Natural killer cell (primary cell): ENCODE results near the gene ELF5. TPM values are rescaled to one million over a fixed set of nuclear protein-coding genes. Genes with fewer than 3 reads are reported as not detected.

ENCODE experiments used
- ATAC-seq, 3 donors: fragments of 150-1000 bp in 2 of 3; fragments of 200-7000 bp in 1 of 3; cut with Tn5 transposase; 1 replicate in 1 of 3; 2 replicates in 2 of 3; pipeline ENCODE4 v1.10.0; 2021; ENCODE audit warnings: mild to moderate bottlenecking in 2 of 3, moderate library complexity in 2 of 3
- DNase-seq, 2 donors: peaks; one replicate each; pipeline versions ENCODE4 v3.0.0 to v3.0.0-alpha.2; 2013 to 2021; ENCODE audit warnings: mixed read lengths in 1 of 2
- H3K27ac ChIP-seq: one replicate; pipeline ENCODE4 v1.5.1; 2013; ENCODE audit warnings: mild to moderate bottlenecking, low read length
- H3K27me3 ChIP-seq: one replicate; pipeline ENCODE4 v1.6.1; 2013; ENCODE audit warnings: low read length; ENCODE audit not compliant: control insufficient read depth, insufficient read depth
- H3K36me3 ChIP-seq: one replicate; pipeline ENCODE4 v1.6.1; 2013; ENCODE audit warnings: low read length; ENCODE audit not compliant: control insufficient read depth, insufficient read depth
- H3K4me1 ChIP-seq: one replicate; pipeline ENCODE4 v1.6.1; 2013; ENCODE audit warnings: low read length; ENCODE audit not compliant: control insufficient read depth, insufficient read depth
- H3K4me3 ChIP-seq: one replicate; pipeline ENCODE4 v1.5.1; 2013; ENCODE audit warnings: low read length
- H3K9me3 ChIP-seq: one replicate; pipeline ENCODE4 v1.6.1; 2013; ENCODE audit warnings: low read length; ENCODE audit not compliant: control insufficient read depth, insufficient read depth
- H3K27ac Mint-ChIP-seq, 2 donors: one replicate each; pipeline ENCODE4 v1.8.0; 2022; ENCODE audit warnings: mild to moderate bottlenecking in 2 of 2, mixed read lengths in 2 of 2, moderate library complexity in 1 of 2
- H3K27me3 Mint-ChIP-seq, 2 donors: one replicate each; pipeline ENCODE4 v1.8.0; 2022; ENCODE audit warnings: low read depth in 2 of 2, mixed read lengths in 2 of 2
- H3K36me3 Mint-ChIP-seq: one replicate; pipeline ENCODE4 v1.8.0; 2022; ENCODE audit warnings: mixed read lengths
- H3K4me1 Mint-ChIP-seq, 2 donors: one replicate each; pipeline ENCODE4 v1.8.0; 2022; ENCODE audit warnings: mixed read lengths in 2 of 2
- H3K4me3 Mint-ChIP-seq: one replicate; pipeline ENCODE4 v1.8.0; 2022; ENCODE audit warnings: mild to moderate bottlenecking, moderate library complexity, mixed read lengths
- H3K9me3 Mint-ChIP-seq, 2 donors: one replicate each; pipeline ENCODE4 v1.8.0; 2022; ENCODE audit warnings: mixed read lengths in 2 of 2
- CTCF ChIP-seq: fragments of 200-600 bp; IDR thresholded peaks from one replicate; pipeline ENCODE4 v1.8.0; 2022; ENCODE audit warnings: antibody characterized with exemption
- WGBS: methylation state at CpG from one replicate; pipeline ENCODE4 v1.1.7; 2013; ENCODE audit warnings: missing lambda C conversion rate; ENCODE audit not compliant: insufficient coverage; 5-methylcytosine and 5-hydroxymethylcytosine counted together
- intact Hi-C: fragments of 100-400 bp; cut with micrococcal nuclease; formaldehyde crosslinking; loops from one replicate; pipeline ENCODE4 v1.14.2; 2022
- total RNA-seq, 4 donors: library from RNA; stranded (reverse); fragments of 120-200 nt in 1 of 4; gene quantifications; one replicate each; pipeline versions ENCODE4 v1.2.3 to v1.2.4, GENCODE V29; 2013 to 2022

ELF5 gene
- total RNA-seq, 3 donors from 2014 or later (not counting 1 experiment from before 2014, with no cell fraction given), result not detected

GRCh38 chr11:34546511-34547209, 33.1 kb upstream of the ELF5 start:
- DNase-seq, result no peak
- H3K27me3 Mint-ChIP-seq, result peaks cover 13 to 17% of the 10 kb centered on the region in 2 donors
- no peak overlapping the region for H3K4me3 Mint-ChIP-seq
- no peak overlapping the region for H3K27ac ChIP-seq
- no peak overlapping the region for H3K27ac Mint-ChIP-seq
- 80% methylated on average over 6 of the region's 6 CpGs for WGBS
- no peaks in the 10 kb centered on the region for H3K9me3 Mint-ChIP-seq
- TF ChIP-seq CTCF, result no peak
- H3K4me3 ChIP-seq, result no peak overlapping the region
- no peaks in the 10 kb centered on the region for H3K36me3 Mint-ChIP-seq
- no peaks in the 10 kb centered on the region for H3K4me1 ChIP-seq
- no peak for ATAC-seq
- H3K36me3 ChIP-seq, result no peaks in the 10 kb centered on the region
- no peaks in the 10 kb centered on the region for H3K27me3 ChIP-seq
- no peaks in the 10 kb centered on the region for H3K4me1 Mint-ChIP-seq
- intact Hi-C loops, result no loop called here
- H3K9me3 ChIP-seq, result no peaks in the 10 kb centered on the region

GRCh38 chr11:34542089-34542488, 28.5 kb upstream of the ELF5 start:
- Histone ChIP-seq H3K27ac (no peak overlapping the region), H3K4me1 (no peaks in the 10 kb centered on the region), H3K27me3 (no peaks in the 10 kb centered on the region), H3K36me3 (no peaks in the 10 kb centered on the region), H3K9me3 (no peaks in the 10 kb centered on the region), H3K4me3 (no peak overlapping the region)
- H3K27ac Mint-ChIP-seq, result no peak overlapping the region
- no peak for ATAC-seq
- H3K36me3 Mint-ChIP-seq, result no peaks in the 10 kb centered on the region
- no peak overlapping the region for H3K4me3 Mint-ChIP-seq
- H3K4me1 Mint-ChIP-seq, result no peaks in the 10 kb centered on the region
- no peak for TF ChIP-seq CTCF
- intact Hi-C loops, result no loop called here
- no peak for DNase-seq
- H3K27me3 Mint-ChIP-seq, result peaks cover 22 to 38% of the 10 kb centered on the region in 2 donors
- no peaks in the 10 kb centered on the region for H3K9me3 Mint-ChIP-seq

GRCh38 chr11:34540870-34541269, 27.3 kb upstream of the ELF5 start:
- Mint-ChIP-seq H3K9me3 (no peaks in the 10 kb centered on the region), H3K27ac (no peak overlapping the region), H3K4me3 (no peak overlapping the region), H3K36me3 (no peaks in the 10 kb centered on the region), H3K27me3 (peaks cover 20 to 40% of the 10 kb centered on the region in 2 donors), H3K4me1 (no peaks in the 10 kb centered on the region)
- intact Hi-C loops, result no loop called here
- Histone ChIP-seq H3K4me3 (no peak overlapping the region), H3K4me1 (no peaks in the 10 kb centered on the region), H3K27ac (no peak overlapping the region), H3K36me3 (no peaks in the 10 kb centered on the region), H3K9me3 (no peaks in the 10 kb centered on the region), H3K27me3 (no peaks in the 10 kb centered on the region)
- DNase-seq, result no peak
- 88% methylated on average over 6 of the region's 6 CpGs for WGBS
- no peak for ATAC-seq
- TF ChIP-seq CTCF, result no peak

GRCh38 chr11:34537636-34538035, 24.0 kb upstream of the ELF5 start:
- no peaks in the 10 kb centered on the region for H3K4me1 Mint-ChIP-seq
- 88% methylated on average over 1 of the region's 1 CpG for WGBS
- ATAC-seq (no peak), DNase-seq (no peak)
- Histone ChIP-seq H3K27ac (no peak overlapping the region), H3K27me3 (no peaks in the 10 kb centered on the region), H3K9me3 (no peaks in the 10 kb centered on the region), H3K4me1 (no peaks in the 10 kb centered on the region), H3K36me3 (no peaks in the 10 kb centered on the region), H3K4me3 (no peak overlapping the region)
- no peak overlapping the region for H3K27ac Mint-ChIP-seq
- intact Hi-C loops, result no loop called here
- peaks cover 2 to 3% of the 10 kb centered on the region in 2 donors for H3K9me3 Mint-ChIP-seq
- H3K4me3 Mint-ChIP-seq, result no peak overlapping the region
- no peaks in the 10 kb centered on the region for H3K36me3 Mint-ChIP-seq
- peaks cover 14 to 38% of the 10 kb centered on the region in 2 donors for H3K27me3 Mint-ChIP-seq
- no peak for TF ChIP-seq CTCF
